HG03066 (cell line): ENCODE results near the gene FCHO2.
"Not testable (repeated sequence)": the region's sequence is repeated elsewhere in the genome, so short reads cannot be mapped to it uniquely, and the experiment has no call there.

Experiments used
- ATAC-seq: cut with Tn5 transposase; IDR thresholded peaks from one replicate; pipeline ENCODE4 v1.9.1; 2021; ENCODE audit warnings: low read depth; ENCODE audit not compliant: unreplicated experiment

Gene FCHO2

GRCh38 chr5:72955768-72956323 lies at the start of gene FCHO2:
TSS of gene FCHO2 (plus strand) at chr5:72956041. CDS start at chr5:72956097, 56 bp downstream.
- peak; percentile 87 for ATAC-seq

GRCh38 chr5:72906806-72907205 lies 49.0 kb upstream of the FCHO2 start:
- ATAC-seq: no peak

GRCh38 chr5:72908664-72909063 lies 47.2 kb upstream of the FCHO2 start:
- ATAC-seq: no peak

- no peak for ATAC-seq
Measured at GRCh38 chr5:72917371-72917776, 38.5 kb upstream of the FCHO2 start.

- ATAC-seq: no peak
Measured at GRCh38 chr5:72920690-72921502, 34.9 kb upstream of the FCHO2 start.

GRCh38 chr5:72921886-72922285 lies 34.0 kb upstream of the FCHO2 start:
- no peak for ATAC-seq

- ATAC-seq: no peak
Measured at GRCh38 chr5:72922422-72922821, 33.4 kb upstream of the FCHO2 start.

GRCh38 chr5:72925336-72926010 lies 30.4 kb upstream of the FCHO2 start:
- no peak for ATAC-seq

- ATAC-seq: not testable (repeated sequence)
Measured at GRCh38 chr5:72932686-72933085, 23.2 kb upstream of the FCHO2 start.

GRCh38 chr5:72934953-72935725 lies 20.7 kb upstream of the FCHO2 start:
- ATAC-seq: not testable (repeated sequence)

GRCh38 chr5:72936893-72937292 lies 18.9 kb upstream of the FCHO2 start:
- no peak for ATAC-seq

- ATAC-seq: no peak
Measured at GRCh38 chr5:72937517-72938061, 18.3 kb upstream of the FCHO2 start.

GRCh38 chr5:72938206-72938605 lies 17.6 kb upstream of the FCHO2 start:
- ATAC-seq: no peak

- no peak for ATAC-seq
Measured at GRCh38 chr5:72940082-72940481, 15.8 kb upstream of the FCHO2 start.

- ATAC-seq: no peak
Measured at GRCh38 chr5:72943307-72943706, 12.5 kb upstream of the FCHO2 start.

- no peak for ATAC-seq
Measured at GRCh38 chr5:72947498-72947897, 8.3 kb upstream of the FCHO2 start.

- no peak for ATAC-seq
Measured at GRCh38 chr5:72949481-72949880, 6.4 kb upstream of the FCHO2 start.

GRCh38 chr5:72951671-72952468 lies 4.0 kb upstream of the FCHO2 start:
- no peak for ATAC-seq

- ATAC-seq: no peak
Measured at GRCh38 chr5:72954389-72954788, 1.5 kb upstream of the FCHO2 start.
